LHCN-M2 (cell line): ENCODE measurements around the gene RNH1. TPM values are rescaled to one million over a fixed set of nuclear protein-coding genes. Genes with fewer than 3 reads are reported as not detected.

ENCODE experiments used
- DNase-seq: peaks from one replicate; pipeline ENCODE4 v3.0.0-alpha.2; 2012; ENCODE audit warnings: low read depth
- polyA plus RNA-seq: library from polyadenylated mRNA; unstranded; fragments of >200 nt; gene quantifications from one replicate; pipeline ENCODE4 v1.2.1, GENCODE V29; 2012; ENCODE audit warnings: missing spikeins
- total RNA-seq: library from RNA; depleted of rRNA; stranded (reverse); fragments of >200 nt; gene quantifications from 2 replicates; pipeline ENCODE4 v1.2.3, GENCODE V29; 2014; rRNA removed

The RNH1 gene
- 287 and 315 TPM in 2 replicates for total RNA-seq
- polyA plus RNA-seq = 232 TPM

GRCh38 chr11:506995-507726 lies at the start of gene RNH1:
TSS of gene RNH1 (minus strand) at chr11:507242. CDS start at chr11:502162, 5,080 bp downstream.
- DNase-seq = peak; percentile 88

- DNase-seq = no peak
Observed at GRCh38 chr11:555780-556661, 49.0 kb upstream of the RNH1 start.

DNA sequence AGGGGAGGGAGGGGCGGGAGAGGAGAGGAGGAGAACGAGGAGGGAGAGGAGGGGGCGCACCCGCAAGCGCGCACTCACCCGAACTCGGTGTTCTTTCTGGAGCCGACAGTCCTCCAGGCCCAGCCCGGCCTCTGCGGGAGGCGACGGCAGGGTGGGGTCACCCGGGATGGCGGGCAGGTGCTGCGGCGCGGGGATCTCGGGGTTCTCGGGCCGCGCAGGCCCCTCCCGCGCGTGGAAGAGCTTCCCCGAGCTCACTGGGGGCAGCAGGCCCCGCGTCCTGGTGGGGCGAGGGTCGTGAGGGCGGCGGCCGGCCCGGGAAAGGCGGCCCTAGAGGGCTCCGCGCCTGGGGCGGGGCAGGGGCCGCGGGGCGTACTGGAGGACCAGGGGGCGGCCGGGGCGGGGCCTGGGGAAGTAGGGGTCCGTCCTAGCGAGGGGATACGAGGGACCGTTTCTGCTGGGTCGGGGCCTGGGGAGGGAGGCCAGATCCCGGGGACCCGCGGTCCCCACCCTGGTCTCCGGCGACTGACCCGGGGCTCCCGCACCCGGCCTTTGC lies 48.3 kb upstream of the RNH1 start:
- DNase-seq = no peak

GRCh38 chr11:554428-555226 lies 47.6 kb upstream of the RNH1 start:
- no peak for DNase-seq

DNA sequence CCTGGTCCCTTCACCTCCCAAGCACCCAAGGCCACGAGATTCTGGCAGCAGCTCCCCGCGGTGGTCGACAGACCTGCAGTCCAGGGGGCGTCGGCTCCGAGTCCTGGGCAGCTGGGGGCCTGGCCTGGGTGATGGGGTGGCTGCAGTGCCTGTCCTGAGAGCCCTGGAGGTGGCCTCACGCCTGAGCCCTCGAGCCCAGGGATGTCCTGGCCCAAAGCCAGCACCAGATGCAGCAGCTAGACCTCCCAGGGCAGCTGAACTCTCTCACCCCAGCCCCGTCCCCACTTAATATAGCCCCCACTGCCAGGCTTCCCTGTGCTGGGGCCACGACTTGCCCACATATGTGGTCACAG lies 46.9 kb upstream of the RNH1 start:
- DNase-seq = no peak

- DNase-seq = no peak
Observed at GRCh38 chr11:553083-553987, 46.3 kb upstream of the RNH1 start.

GRCh38 chr11:551596-551995 lies 44.6 kb upstream of the RNH1 start:
- no peak for DNase-seq

DNA sequence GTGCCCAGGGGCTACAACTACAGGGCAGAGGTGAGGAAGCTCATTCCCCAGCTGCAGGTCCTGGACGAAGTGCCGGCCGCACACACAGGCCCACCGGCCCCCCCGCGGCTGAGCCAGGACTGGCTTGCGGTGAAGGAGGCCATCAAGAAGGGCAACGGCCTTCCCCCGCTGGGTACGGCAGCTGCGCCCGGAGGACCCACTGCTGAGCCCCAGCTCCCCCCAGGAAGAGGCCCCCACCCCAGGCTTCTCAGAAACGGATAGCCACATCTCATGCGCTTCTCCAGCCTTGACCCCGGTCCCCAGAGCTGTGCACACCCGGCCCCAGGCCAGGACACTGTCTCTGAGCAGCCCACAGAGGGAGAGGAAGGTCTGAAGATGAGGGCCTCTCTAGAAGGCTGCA lies 44.1 kb upstream of the RNH1 start:
- no peak for DNase-seq

DNA sequence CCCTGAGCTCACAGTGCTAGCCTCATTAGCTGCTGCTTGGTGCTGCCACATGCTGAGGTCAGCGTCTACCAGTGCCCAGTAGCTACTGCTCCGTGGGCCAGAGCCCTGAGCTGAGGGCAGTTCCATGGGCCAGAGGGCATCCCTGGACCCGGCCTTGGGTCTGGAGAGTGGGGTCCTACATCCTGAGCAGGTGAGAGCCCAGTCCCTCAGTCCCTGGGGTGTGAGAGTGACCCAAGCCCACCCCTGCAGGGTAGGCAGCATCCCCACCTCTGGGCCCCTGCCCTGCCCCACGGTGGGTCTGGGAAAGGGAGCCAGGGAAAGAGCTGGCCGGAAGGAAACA lies 43.7 kb upstream of the RNH1 start:
- DNase-seq = no peak

- DNase-seq = no peak
Observed at GRCh38 chr11:550021-550745, 43.1 kb upstream of the RNH1 start.

DNA sequence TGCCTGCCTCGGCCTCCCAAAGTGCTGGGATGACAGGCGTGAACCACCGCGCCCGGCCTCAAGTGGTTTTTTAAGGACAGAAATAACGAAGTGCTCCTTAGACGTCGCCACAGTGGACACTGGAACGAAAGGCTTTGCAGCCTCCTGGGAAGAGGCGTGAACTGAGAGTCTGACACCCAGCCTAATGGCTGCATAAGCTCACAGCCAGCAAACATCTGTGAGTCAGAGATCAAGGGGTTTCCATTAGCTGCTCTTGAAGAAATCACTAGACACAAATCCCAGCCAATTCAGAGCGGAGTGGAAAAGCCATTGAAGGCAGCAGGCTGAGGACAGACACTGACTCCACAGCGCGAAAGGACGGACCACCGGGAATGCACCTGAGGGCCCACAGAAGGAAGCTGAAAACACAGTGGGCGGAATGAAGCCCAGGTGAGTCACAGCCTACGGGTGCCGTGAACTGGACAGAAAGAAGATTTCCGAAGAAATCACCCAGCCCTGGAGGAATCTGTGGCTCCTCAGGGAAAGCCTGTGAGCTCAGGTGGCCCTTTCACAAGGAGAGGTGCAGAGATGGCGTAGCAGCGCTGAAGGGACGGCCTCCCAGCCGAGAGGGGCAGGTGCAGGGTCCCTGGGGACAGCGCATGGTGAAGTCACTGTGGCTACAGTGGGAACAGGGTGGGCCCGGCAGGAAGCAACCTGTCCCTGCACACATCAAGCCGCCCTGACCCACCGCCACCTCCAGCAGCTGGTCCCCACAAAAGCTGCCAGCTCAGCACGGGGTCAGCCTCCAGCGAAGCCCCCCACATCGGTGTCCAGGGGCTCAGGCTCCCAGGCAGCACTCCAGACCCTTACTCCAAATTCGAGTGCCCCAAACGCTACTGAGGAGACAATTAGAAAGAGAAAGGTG lies 41.9 kb upstream of the RNH1 start:
- DNase-seq = no peak

DNA sequence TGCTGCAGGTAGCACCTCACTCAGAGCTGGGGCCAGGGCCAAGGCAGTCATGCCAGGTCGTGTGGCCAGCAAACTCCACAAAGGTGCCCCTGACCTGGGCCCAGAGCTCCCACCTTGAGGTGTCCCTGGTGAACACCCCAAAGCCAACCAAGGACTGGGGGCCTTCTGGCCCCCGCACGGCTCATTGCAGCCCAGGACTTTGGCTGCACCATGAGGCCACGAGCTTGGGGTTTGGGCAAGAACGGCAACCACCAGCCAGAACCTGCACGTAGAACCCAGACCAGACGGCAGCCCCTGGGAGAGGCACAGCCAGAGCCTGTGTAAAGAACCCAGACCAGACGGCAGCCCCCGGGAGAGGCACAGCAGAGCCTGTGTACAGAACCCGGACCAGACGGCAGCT lies 38.1 kb upstream of the RNH1 start:
- no peak for DNase-seq

GRCh38 chr11:544817-545166 lies 37.8 kb upstream of the RNH1 start:
- DNase-seq = no peak

DNA sequence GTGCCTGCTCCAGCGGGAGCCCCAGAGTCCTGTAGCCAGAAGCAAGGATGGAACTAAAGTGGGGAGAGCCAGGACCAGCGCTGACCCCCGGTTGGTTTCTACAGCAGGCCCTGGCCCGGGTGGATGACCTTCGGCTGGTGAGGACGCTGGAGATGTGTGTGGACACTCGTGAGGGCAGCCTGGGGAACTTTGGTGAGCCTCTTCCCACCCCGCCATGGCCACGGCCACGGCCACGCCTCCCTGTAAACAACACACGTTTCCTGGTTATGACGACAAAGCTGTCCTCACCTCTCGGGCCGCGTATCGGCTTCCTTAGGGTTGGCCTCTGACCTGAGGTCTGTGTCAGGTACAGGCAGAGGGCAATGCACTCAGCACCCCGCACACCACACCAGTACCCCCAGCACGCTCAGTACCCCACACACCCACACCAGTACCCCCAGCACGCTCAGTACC lies 34.4 kb upstream of the RNH1 start:
- no peak for DNase-seq

DNA sequence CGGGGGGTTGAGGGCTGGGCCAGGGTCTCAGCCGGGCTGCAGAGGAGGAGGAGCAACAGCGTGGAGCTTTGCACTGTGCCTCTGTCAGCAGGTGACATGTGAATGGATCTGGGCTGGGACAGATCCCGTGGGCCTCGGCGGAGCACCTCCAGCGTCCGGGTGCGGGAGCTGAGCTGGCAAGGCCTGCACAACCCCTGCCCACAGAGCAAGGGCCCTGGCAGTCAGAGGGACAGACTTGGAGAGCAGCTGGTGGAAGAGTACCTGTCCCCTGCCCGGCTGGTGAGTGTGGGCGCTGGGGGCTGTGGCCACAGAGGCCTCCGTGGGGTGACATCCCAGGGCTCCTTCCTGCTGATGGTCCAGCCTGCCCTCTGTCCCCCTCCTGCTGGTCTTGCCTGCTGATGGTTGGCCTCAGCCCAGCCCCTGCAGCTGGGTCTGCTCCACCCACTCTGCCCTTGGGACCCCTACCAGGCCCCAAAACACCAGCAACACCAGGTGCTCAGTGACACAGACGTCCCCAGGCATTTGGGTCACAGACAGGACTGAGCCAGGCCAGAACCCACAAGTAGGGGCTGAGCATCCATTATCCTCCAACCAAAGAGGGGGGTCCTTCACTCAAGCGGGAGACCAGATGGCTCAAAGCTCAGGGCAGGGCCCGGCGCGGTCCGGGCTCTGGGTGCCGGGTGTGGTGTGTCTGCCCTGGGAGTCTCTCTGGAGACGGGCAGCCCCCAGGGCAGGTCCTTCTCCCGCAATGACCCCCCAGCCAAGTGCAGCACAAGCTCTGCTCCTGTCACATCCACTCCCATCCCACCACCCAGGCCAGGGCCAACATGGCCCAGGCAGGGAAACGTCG lies 33.8 kb upstream of the RNH1 start:
- DNase-seq = no peak

- DNase-seq = no peak
Observed at GRCh38 chr11:539971-540481, 33.0 kb upstream of the RNH1 start.

DNA sequence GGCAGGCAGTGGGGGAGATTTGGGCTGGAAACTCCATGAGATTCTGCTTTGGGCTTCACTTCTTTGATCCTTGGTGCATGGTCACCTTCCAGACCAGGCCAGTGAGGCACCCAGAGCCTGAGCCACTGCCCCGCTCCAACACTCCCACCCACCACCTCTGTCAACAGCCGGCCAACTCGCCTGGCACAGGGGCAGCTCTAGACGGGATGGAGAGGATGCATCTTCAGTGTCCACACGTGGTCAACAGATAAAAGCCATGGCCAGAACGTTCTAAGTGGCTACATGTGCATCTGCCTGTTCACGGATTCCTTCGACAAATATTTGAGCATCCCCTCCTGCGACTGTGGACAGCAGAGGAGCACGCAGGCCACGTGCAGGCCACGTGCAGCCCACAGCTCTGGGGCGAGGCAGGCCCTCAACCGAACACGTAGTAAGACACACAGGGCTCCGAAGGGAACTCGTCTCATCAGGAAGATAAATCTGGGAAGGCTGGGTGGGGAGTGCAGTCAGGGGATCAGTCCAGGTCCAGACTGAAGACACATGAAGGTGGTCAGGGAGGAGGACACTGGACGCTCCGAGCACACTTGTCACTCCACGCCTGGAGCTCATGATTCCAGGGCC lies 31.5 kb upstream of the RNH1 start:
- DNase-seq = no peak
